Measurements from ENCODE around the gene FCGR2B.
"Not testable (repeated sequence)": the region's sequence is repeated elsewhere in the genome, so short reads cannot be mapped to it uniquely, and the experiment has no call there.

DNA sequence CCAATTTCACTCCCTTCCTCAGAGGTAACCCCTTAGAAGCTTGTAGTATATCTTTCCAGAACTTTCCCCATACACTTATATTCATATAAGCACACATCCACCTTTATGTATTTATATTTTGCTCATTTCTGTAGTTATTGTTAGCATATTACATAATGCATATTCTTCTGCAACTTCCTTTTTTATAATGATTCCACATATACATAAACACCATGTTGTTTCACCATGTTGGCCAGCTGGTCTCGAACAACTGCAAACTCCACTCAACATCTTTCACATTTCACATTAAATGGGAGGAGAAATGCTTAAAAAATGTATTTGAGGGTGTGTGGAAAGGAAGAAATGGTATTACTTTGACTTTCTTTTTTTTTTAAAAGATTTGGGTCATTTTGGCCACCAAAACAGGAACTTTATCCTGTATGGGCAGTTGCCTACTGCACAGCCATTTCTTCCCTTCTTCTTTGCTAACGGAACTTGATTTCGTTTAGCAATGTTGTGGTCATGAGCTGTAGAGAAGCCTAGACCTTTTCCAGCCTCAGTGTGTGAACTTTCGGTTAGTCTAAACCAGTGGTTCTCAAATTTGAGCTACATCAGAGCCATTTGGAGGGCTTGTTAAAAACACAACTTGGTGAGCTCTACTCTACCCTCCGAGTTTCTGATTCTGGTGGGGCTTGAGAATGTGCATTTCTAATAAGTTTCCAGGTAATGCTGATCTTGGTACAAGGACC lies 19.3 kb upstream of the FCGR2B start:
- TF ChIP-seq, protein P1, sequence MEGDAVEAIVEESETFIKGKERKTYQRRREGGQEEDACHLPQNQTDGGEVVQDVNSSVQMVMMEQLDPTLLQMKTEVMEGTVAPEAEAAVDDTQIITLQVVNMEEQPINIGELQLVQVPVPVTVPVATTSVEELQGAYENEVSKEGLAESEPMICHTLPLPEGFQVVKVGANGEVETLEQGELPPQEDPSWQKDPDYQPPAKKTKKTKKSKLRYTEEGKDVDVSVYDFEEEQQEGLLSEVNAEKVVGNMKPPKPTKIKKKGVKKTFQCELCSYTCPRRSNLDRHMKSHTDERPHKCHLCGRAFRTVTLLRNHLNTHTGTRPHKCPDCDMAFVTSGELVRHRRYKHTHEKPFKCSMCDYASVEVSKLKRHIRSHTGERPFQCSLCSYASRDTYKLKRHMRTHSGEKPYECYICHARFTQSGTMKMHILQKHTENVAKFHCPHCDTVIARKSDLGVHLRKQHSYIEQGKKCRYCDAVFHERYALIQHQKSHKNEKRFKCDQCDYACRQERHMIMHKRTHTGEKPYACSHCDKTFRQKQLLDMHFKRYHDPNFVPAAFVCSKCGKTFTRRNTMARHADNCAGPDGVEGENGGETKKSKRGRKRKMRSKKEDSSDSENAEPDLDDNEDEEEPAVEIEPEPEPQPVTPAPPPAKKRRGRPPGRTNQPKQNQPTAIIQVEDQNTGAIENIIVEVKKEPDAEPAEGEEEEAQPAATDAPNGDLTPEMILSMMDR (IDR thresholded peaks at IDR 0.05), result not testable (repeated sequence)
- TF ChIP-seq POLR2A (IDR thresholded peaks at IDR 0.05), result not testable (repeated sequence)
